HCT116 (cell line): ENCODE results near the gene SPRED2. TPM values are rescaled to one million over a fixed set of nuclear protein-coding genes. Genes with fewer than 3 reads are reported as not detected.

Source experiments
- ATAC-seq: fragments of 200-7000 bp; cut with Tn5 transposase; 2 replicates; pipeline ENCODE4 v1.9.1; 2020; ENCODE audit warnings: mild to moderate bottlenecking, moderate library complexity
- BruUV-seq: library from RNA; stranded (reverse); fragments of 400-500 nt; replicated peaks from 2 replicates; lab custom pipeline; 2021; lab: Mats Ljungman, UMichigan
- CTCF ChIA-PET: fragments of 300-600 bp; sonication (Branson Sonifier 250); formaldehyde crosslinking; loops from one replicate; lab custom pipeline; 2021; ENCODE audit warnings: antibody characterized with exemption; lab: Charles Lee
- POLR2A ChIA-PET: fragments of 300-600, 350-600 bp; sonication (Branson Sonifier 250); formaldehyde crosslinking; loops from one replicate; lab custom pipeline; 2021; ENCODE audit warnings: antibody characterized with exemption; lab: Charles Lee
- RAD21 ChIA-PET, 2 experiments: fragments of 300-600 bp; sonication (Branson Sonifier 250); formaldehyde crosslinking; loops; one replicate each; lab custom pipeline; 2023; ENCODE audit warnings: low total read pairs in 2 of 2; ENCODE audit not compliant: uncharacterized antibody in 2 of 2, unreplicated experiment in 2 of 2, low non-redundant PET in 1 of 2; lab: Charles Lee
- DNase-seq: peaks from one replicate; pipeline ENCODE4 v3.0.0-alpha.2; 2010; ENCODE audit warnings: low read depth, low spot score
- H2AFZ ChIP-seq: fragments of 200-600 bp; shearing (Covaris generic), sonication (generic); 2 replicates; pipeline ENCODE4 v1.6.1; 2017; ENCODE audit warnings: low read depth, mixed run types, mixed read lengths, antibody characterized with exemption, low read length; ENCODE audit not compliant: poor library complexity, severe bottlenecking
- H3K27ac ChIP-seq: 2 replicates; pipeline ENCODE4 v1.5.1; 2012; ENCODE audit warnings: low read depth, low read length
- H3K27me3 ChIP-seq: fragments of 200-600 bp; sonication (generic); 2 replicates; pipeline ENCODE4 v1.6.1; 2016; ENCODE audit warnings: mixed run types, low read length, mixed read lengths; ENCODE audit not compliant: insufficient read depth
- H3K36me3 ChIP-seq, 2 experiments: fragments of 200-500 bp in 1 of 2; fragments of 200-600 bp in 1 of 2; sonication (Bioruptor generic) in 1 of 2; sonication (generic) in 1 of 2; 2 replicates each; pipeline versions ENCODE4 v1.5.1 to v1.6.1; 2014 to 2016; ENCODE audit warnings: low read length in 2 of 2, inconsistent platforms in 1 of 2, mixed read lengths in 1 of 2, mixed run types in 1 of 2; ENCODE audit not compliant: insufficient read depth in 2 of 2, control insufficient read depth in 1 of 2
- H3K4me1 ChIP-seq, 2 experiments: fragments of 200-600 bp in 1 of 2; sonication (generic) in 1 of 2; 2 replicates each; pipeline versions ENCODE4 v1.5.1 to v1.6.1; 2012 to 2017; ENCODE audit warnings: low read length in 2 of 2, inconsistent platforms in 1 of 2, mild to moderate bottlenecking in 1 of 2, mixed read lengths in 1 of 2, mixed run types in 1 of 2, moderate library complexity in 1 of 2; ENCODE audit not compliant: insufficient read depth in 2 of 2, control insufficient read depth in 1 of 2
- H3K4me2 ChIP-seq: fragments of 200-600 bp; sonication (generic); 2 replicates; pipeline ENCODE4 v1.6.1; 2017; ENCODE audit warnings: mixed run types, low read length, mixed read lengths
- H3K4me3 ChIP-seq, 2 experiments: fragments of 200-600 bp in 1 of 2; sonication (generic) in 1 of 2; replicated peaks in 1 of 2; 2 replicates each; pipeline ENCODE4 v1.5.1; 2011 to 2016; ENCODE audit warnings: low read length in 2 of 2, control low read depth in 1 of 2, low read depth in 1 of 2, mild to moderate bottlenecking in 1 of 2, mixed read lengths in 1 of 2, mixed run types in 1 of 2
- H3K79me2 ChIP-seq: fragments of 200-600 bp; sonication (generic); 2 replicates; pipeline ENCODE4 v1.6.1; 2017; ENCODE audit warnings: mild to moderate bottlenecking, mixed run types, low read length, moderate library complexity, mixed read lengths; ENCODE audit not compliant: insufficient read depth
- H3K9ac ChIP-seq: fragments of 200-600 bp; sonication (generic); 2 replicates; pipeline ENCODE4 v1.6.1; 2016; ENCODE audit warnings: low read length, mixed read lengths
- H3K9me2 ChIP-seq: fragments of 200-600 bp; sonication (generic), shearing (Covaris generic); 2 replicates; pipeline ENCODE4 v1.6.1; 2017; ENCODE audit warnings: mixed run types, mild to moderate bottlenecking, moderate library complexity; ENCODE audit not compliant: insufficient read depth
- H3K9me3 ChIP-seq, 2 experiments: fragments of 200-500 bp in 1 of 2; fragments of 200-600 bp in 1 of 2; sonication (Bioruptor generic) in 1 of 2; sonication (generic) in 1 of 2; 2 replicates each; pipeline ENCODE4 v1.6.1; 2014 to 2017; ENCODE audit warnings: low read length in 2 of 2, mixed read lengths in 2 of 2, inconsistent platforms in 1 of 2, low read depth in 1 of 2, mild to moderate bottlenecking in 1 of 2, mixed run types in 1 of 2, moderate library complexity in 1 of 2; ENCODE audit not compliant: control insufficient read depth in 1 of 2, insufficient read depth in 1 of 2
- H4K20me1 ChIP-seq: fragments of 200-600 bp; sonication (generic), shearing (Covaris generic); 2 replicates; pipeline ENCODE4 v1.6.1; 2017; ENCODE audit warnings: mixed run types, mild to moderate bottlenecking, moderate library complexity; ENCODE audit not compliant: insufficient read depth
- ATF3 ChIP-seq: IDR thresholded peaks from 2 replicates; pipeline ENCODE4 v1.6.1; 2012
- CBX3 ChIP-seq: IDR thresholded peaks from 2 replicates; pipeline ENCODE4 v1.6.1; 2012; ENCODE audit warnings: low read depth
- CEBPB ChIP-seq: IDR thresholded peaks from 2 replicates; pipeline ENCODE4 v1.6.1; 2012; ENCODE audit warnings: low read depth
- EGR1 ChIP-seq: IDR thresholded peaks from 2 replicates; pipeline ENCODE4 v1.6.1; 2012; ENCODE audit warnings: low read depth
- ELF1 ChIP-seq: IDR thresholded peaks from 2 replicates; pipeline ENCODE4 v1.6.1; 2012; ENCODE audit warnings: low read depth, borderline replicate concordance
- EZH2phosphoT487 ChIP-seq: fragments of 200-600 bp; IDR thresholded peaks from 2 replicates; pipeline ENCODE4 v1.6.1; 2018; ENCODE audit warnings: antibody characterized with exemption, borderline replicate concordance
- FOSL1 ChIP-seq: IDR thresholded peaks from 2 replicates; pipeline ENCODE4 v1.6.1; 2012; ENCODE audit warnings: low read depth
- JUND ChIP-seq: IDR thresholded peaks from 2 replicates; pipeline ENCODE4 v1.6.1; 2012
- POLR2A ChIP-seq: IDR thresholded peaks from 2 replicates; pipeline ENCODE4 v1.7.0; 2011; ENCODE audit warnings: borderline replicate concordance; ENCODE audit not compliant: insufficient read depth, insufficient read length; ENCODE audit errors: extremely low read depth
- SRF ChIP-seq: IDR thresholded peaks from 2 replicates; pipeline ENCODE4 v1.6.1; 2012; ENCODE audit warnings: low read depth
- YY1 ChIP-seq: IDR thresholded peaks from 2 replicates; pipeline ENCODE4 v1.6.1; 2011; ENCODE audit warnings: low read length, low read depth, moderate library complexity, mild to moderate bottlenecking; ENCODE audit not compliant: insufficient replicate concordance; ENCODE audit errors: extremely low read depth
- ZNF274 ChIP-seq: fragments of 200-500 bp; sonication (Bioruptor generic); IDR thresholded peaks from 2 replicates; pipeline ENCODE4 v1.6.1; 2014; ENCODE audit warnings: mild to moderate bottlenecking, low read depth, low read length, inconsistent platforms
- intact Hi-C: fragments of 100-400 bp; cut with micrococcal nuclease; formaldehyde crosslinking; loops from 2 replicates; pipeline ENCODE4 v1.10.0; 2022
- total RNA-seq: library from RNA; stranded (reverse); gene quantifications from one replicate; pipeline ENCODE4 v1.2.1, GENCODE V29; 2021; ENCODE audit not compliant: unreplicated experiment
- TF ChIP-seq, protein P1 (sequence below): IDR thresholded peaks from 2 replicates; pipeline ENCODE4 v1.6.1; 2012
- TF ChIP-seq, protein P2 (sequence below): IDR thresholded peaks from 2 replicates; pipeline ENCODE4 v1.6.1; 2012; ENCODE audit warnings: low read depth

The SPRED2 gene
- total RNA-seq, 1 experiment from 2014 or later, result 62.6 TPM

GRCh38 chr2:65358678-65359400 lies 73.6 kb downstream of the SPRED2 start:
- Histone ChIP-seq H3K9me3 (no peaks in the 10 kb centered on the region), H3K4me3 (no peak overlapping the region), H3K4me2 (peak overlapping the region; percentile 62), H3K9me2 (no peaks in the 10 kb centered on the region), H3K79me2 (peaks cover 92% of the 10 kb centered on the region)
- ChIA-PET CTCF (no interaction called here), RAD21 (no interaction called here)
- BruUV-seq, result no TSS peak
- no peak for TF ChIP-seq SRF
- TF ChIP-seq CBX3, result no peak
- 0 out of 2 replicates have a peak, but pooled peaks have one; percentile 3 for TF ChIP-seq CEBPB
- TF ChIP-seq, all 23 proteins: peak for 1
- no peak for DNase-seq
- Histone ChIP-seq H4K20me1 (peaks cover 25% of the 10 kb centered on the region; the same call in 1 of the 2 replicates), H3K9ac (no peak overlapping the region), H3K27me3 (no peaks in the 10 kb centered on the region), H3K4me1 (peaks cover 43 to 58% of the 10 kb centered on the region in 2 experiments), H3K36me3 (no peaks in the 10 kb centered on the region), H2AFZ (no peak overlapping the region), H3K27ac (peak overlapping the region; percentile 13; the same call in 1 of the 2 replicates)
- intact Hi-C loops, result no loop called here
- POLR2A ChIA-PET, result interaction anchor here (0.9 kb wide), 1 partner anchor 9 kb away, joined by 3 read pairs; no protein-coding TSS in a partner anchor
- 0 out of 2 replicates have a peak, but pooled peaks have one; percentile 6 for ATAC-seq

DNA sequence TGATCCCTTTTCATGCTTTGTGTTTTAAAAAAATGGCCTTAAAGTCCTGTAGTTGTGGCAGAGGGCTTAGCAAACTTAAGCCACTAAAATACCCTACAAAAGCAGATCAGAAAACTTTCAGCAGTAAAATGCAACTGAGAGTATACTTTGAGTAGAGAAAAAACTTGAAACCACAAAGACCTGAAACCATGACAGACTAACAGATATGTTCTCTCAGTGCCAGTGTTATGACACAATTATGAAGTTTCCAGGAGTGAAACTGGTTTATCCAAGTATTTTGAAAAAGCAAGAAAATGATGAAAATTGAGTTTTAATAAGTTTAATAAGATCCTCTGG lies 74.5 kb downstream of the SPRED2 start:
- ATAC-seq, result no peak
- Histone ChIP-seq H3K4me2 (no peak overlapping the region), H3K9me2 (no peaks in the 10 kb centered on the region), H2AFZ (no peak overlapping the region), H3K27ac (no peak overlapping the region), H3K4me1 (peaks cover 44 to 54% of the 10 kb centered on the region in 2 experiments), H3K9me3 (no peaks in the 10 kb centered on the region), H3K36me3 (no peaks in the 10 kb centered on the region), H3K27me3 (no peaks in the 10 kb centered on the region), H4K20me1 (peaks cover 25% of the 10 kb centered on the region; the same call in 1 of the 2 replicates), H3K9ac (no peak overlapping the region), H3K4me3 (no peak overlapping the region), H3K79me2 (peaks cover 90% of the 10 kb centered on the region)
- DNase-seq, result no peak
- TF ChIP-seq JUND (no peak), SRF (no peak), YY1 (no peak), ELF1 (no peak), ATF3 (no peak), EGR1 (no peak), CBX3 (no peak), EZH2phosphoT487 (no peak), ZNF274 (no peak), FOSL1 (no peak), POLR2A (no peak)
- TF ChIP-seq, protein P1, sequence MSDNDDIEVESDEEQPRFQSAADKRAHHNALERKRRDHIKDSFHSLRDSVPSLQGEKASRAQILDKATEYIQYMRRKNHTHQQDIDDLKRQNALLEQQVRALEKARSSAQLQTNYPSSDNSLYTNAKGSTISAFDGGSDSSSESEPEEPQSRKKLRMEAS, result no peak
- TF ChIP-seq, protein P2, sequence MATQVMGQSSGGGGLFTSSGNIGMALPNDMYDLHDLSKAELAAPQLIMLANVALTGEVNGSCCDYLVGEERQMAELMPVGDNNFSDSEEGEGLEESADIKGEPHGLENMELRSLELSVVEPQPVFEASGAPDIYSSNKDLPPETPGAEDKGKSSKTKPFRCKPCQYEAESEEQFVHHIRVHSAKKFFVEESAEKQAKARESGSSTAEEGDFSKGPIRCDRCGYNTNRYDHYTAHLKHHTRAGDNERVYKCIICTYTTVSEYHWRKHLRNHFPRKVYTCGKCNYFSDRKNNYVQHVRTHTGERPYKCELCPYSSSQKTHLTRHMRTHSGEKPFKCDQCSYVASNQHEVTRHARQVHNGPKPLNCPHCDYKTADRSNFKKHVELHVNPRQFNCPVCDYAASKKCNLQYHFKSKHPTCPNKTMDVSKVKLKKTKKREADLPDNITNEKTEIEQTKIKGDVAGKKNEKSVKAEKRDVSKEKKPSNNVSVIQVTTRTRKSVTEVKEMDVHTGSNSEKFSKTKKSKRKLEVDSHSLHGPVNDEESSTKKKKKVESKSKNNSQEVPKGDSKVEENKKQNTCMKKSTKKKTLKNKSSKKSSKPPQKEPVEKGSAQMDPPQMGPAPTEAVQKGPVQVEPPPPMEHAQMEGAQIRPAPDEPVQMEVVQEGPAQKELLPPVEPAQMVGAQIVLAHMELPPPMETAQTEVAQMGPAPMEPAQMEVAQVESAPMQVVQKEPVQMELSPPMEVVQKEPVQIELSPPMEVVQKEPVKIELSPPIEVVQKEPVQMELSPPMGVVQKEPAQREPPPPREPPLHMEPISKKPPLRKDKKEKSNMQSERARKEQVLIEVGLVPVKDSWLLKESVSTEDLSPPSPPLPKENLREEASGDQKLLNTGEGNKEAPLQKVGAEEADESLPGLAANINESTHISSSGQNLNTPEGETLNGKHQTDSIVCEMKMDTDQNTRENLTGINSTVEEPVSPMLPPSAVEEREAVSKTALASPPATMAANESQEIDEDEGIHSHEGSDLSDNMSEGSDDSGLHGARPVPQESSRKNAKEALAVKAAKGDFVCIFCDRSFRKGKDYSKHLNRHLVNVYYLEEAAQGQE, result no peak
- ChIA-PET POLR2A (no interaction called here), RAD21 (interaction anchor here in 1 of 2 experiments (0.8 kb wide), 1 partner anchor 69 kb away, joined by 4 read pairs; no protein-coding TSS in a partner anchor), CTCF (no interaction called here)
- intact Hi-C loops, result no loop called here
- no TSS peak for BruUV-seq
